ENCODE measurements around the gene PISD. TPM values are rescaled to one million over a fixed set of nuclear protein-coding genes. Genes with fewer than 3 reads are reported as not detected.

The PISD gene
- total RNA-seq, 1 experiment from 2014 or later = 46.4 TPM

GRCh38 chr22:31622980-31623379 is 39.0 kb downstream of the PISD start:
- TF ChIP-seq CTCF (conservative IDR thresholded peaks at IDR 0.05) (no peak), EZH2 (IDR thresholded peaks at IDR 0.05; ENCODE audit: low read depth) (no peak)
- no peak overlapping the region for H2AFZ ChIP-seq
- no peak overlapping the region for H3K27ac ChIP-seq
- intact Hi-C loops (cut with micrococcal nuclease; ENCODE audit: unreplicated experiment) = no loop called here
- no peaks in the 10 kb centered on the region for H3K9me3 ChIP-seq (ENCODE audit: insufficient read depth, low read depth)
- H3K4me2 ChIP-seq = no peak overlapping the region
- BruUV-seq (replicated peaks) = no TSS peak
- H3K79me2 ChIP-seq (ENCODE audit: low read depth) = peaks cover 55% of the 10 kb centered on the region
- DNase-seq = no peak
- ChIA-PET POLR2A (ENCODE audit: unreplicated experiment) (no interaction called here), CTCF (interaction anchor here (0.6 kb wide), 1 partner anchor 150 kb away, joined by 6 read pairs; no protein-coding TSS in a partner anchor)
- no peaks in the 10 kb centered on the region for H3K9me2 ChIP-seq (ENCODE audit: insufficient read depth)
- H3K27me3 ChIP-seq (ENCODE audit: insufficient read depth, low read depth) = no peaks in the 10 kb centered on the region
- no peaks in the 10 kb centered on the region for H3K36me3 ChIP-seq (ENCODE audit: low read depth)
- peaks cover 19% of the 10 kb centered on the region for H3F3A ChIP-seq (ENCODE audit: insufficient read depth, low read depth)
- H3K4me1 ChIP-seq (replicated peaks; ENCODE audit: insufficient read depth) = no peaks in the 10 kb centered on the region
- no peak overlapping the region for H3K4me3 ChIP-seq
- peaks cover 85% of the 10 kb centered on the region for H4K20me1 ChIP-seq (ENCODE audit: insufficient read depth)

GRCh38 chr22:31621507-31622124 is 40.4 kb downstream of the PISD start:
- H3K27me3 ChIP-seq (ENCODE audit: insufficient read depth, low read depth) = no peaks in the 10 kb centered on the region
- BruUV-seq (replicated peaks) = no TSS peak
- H3K36me3 ChIP-seq (ENCODE audit: low read depth) = no peaks in the 10 kb centered on the region
- peaks cover 23% of the 10 kb centered on the region for H3F3A ChIP-seq (ENCODE audit: insufficient read depth, low read depth)
- H3K27ac ChIP-seq = no peak overlapping the region
- no peaks in the 10 kb centered on the region for H3K4me1 ChIP-seq (replicated peaks; ENCODE audit: insufficient read depth)
- no peaks in the 10 kb centered on the region for H3K9me3 ChIP-seq (ENCODE audit: insufficient read depth, low read depth)
- ChIA-PET CTCF (no interaction called here), POLR2A (ENCODE audit: unreplicated experiment) (no interaction called here)
- peaks cover 41% of the 10 kb centered on the region for H3K79me2 ChIP-seq (ENCODE audit: low read depth)
- H3K4me2 ChIP-seq = no peak overlapping the region
- TF ChIP-seq CTCF (conservative IDR thresholded peaks at IDR 0.05) = no peak
- TF ChIP-seq EZH2 (IDR thresholded peaks at IDR 0.05; ENCODE audit: low read depth) = no peak
- peaks cover 82% of the 10 kb centered on the region for H4K20me1 ChIP-seq (ENCODE audit: insufficient read depth)
- H3K4me3 ChIP-seq = no peak overlapping the region
- no peak overlapping the region for H2AFZ ChIP-seq
- no peak for DNase-seq
- H3K9me2 ChIP-seq (ENCODE audit: insufficient read depth) = no peaks in the 10 kb centered on the region
- intact Hi-C loops (cut with micrococcal nuclease; ENCODE audit: unreplicated experiment) = no loop called here

DNA sequence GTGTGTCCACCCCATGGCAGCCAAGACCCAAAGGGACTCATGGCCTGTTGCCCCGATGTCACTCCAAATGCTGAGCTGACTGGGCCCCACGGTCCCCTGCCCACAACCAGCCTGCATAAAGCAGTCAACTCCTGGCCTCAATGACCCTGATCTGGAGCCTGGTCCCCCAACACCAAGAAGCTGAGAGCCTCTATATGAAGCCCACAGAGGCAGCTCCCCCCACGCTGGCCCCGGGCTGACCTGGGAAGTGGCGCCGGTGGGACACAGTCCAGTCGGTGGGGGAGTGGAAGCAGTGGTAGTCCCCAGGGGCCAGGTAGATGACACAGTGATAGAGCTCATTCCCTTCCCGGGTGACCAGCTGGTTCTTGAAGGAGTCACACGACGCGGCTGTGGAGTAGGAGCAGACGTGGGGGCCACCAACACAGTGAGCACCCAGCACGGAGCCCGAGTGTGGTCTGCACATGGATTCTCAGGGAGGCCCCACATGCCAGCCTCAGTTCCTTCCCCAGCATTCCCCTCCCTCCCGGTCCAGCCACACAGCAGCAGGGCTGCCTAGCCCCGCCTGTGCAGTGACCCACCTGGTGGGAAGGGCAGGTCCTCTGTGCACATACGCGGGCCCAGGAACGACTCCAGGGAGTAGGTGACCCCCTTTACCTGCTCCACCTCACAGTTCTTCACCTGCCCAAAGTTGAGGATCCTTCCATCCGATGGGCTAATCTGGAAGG is 41.1 kb downstream of the PISD start:
- no peak overlapping the region for H3K4me2 ChIP-seq
- H3K4me1 ChIP-seq (replicated peaks; ENCODE audit: insufficient read depth) = no peaks in the 10 kb centered on the region
- no peak for DNase-seq
- intact Hi-C loops (cut with micrococcal nuclease; ENCODE audit: unreplicated experiment) = no loop called here
- H3K27ac ChIP-seq = no peak overlapping the region
- peaks cover 23% of the 10 kb centered on the region for H3F3A ChIP-seq (ENCODE audit: insufficient read depth, low read depth)
- no peak overlapping the region for H2AFZ ChIP-seq
- TF ChIP-seq CTCF (conservative IDR thresholded peaks at IDR 0.05) (no peak), EZH2 (IDR thresholded peaks at IDR 0.05; ENCODE audit: low read depth) (no peak)
- BruUV-seq (replicated peaks) = no TSS peak
- CTCF ChIA-PET = no interaction called here
- POLR2A ChIA-PET (ENCODE audit: unreplicated experiment) = interaction anchor here (0.8 kb wide), 1 partner anchor 18 kb away, joined by 3 read pairs; no protein-coding TSS in a partner anchor
- no peaks in the 10 kb centered on the region for H3K27me3 ChIP-seq (ENCODE audit: insufficient read depth, low read depth)
- H3K9me2 ChIP-seq (ENCODE audit: insufficient read depth) = no peaks in the 10 kb centered on the region
- no peak overlapping the region for H3K4me3 ChIP-seq
- H3K79me2 ChIP-seq (ENCODE audit: low read depth) = peaks cover 34% of the 10 kb centered on the region
- H3K36me3 ChIP-seq (ENCODE audit: low read depth) = no peaks in the 10 kb centered on the region
- H4K20me1 ChIP-seq (ENCODE audit: insufficient read depth) = peaks cover 75% of the 10 kb centered on the region
- no peaks in the 10 kb centered on the region for H3K9me3 ChIP-seq (ENCODE audit: insufficient read depth, low read depth)

All from PC-9 (cell line).